WI38 (cell line): Measurements from ENCODE around the gene FHIP1B.

Source experiments
- H3K4me3 ChIP-seq: 2 replicates; pipeline ENCODE4 v1.5.1; 2011; ENCODE audit warnings: low read depth, mild to moderate bottlenecking, control low read depth, low read length
- CTCF ChIP-seq: IDR thresholded peaks from 2 replicates; pipeline ENCODE4 v1.5.1; 2012; ENCODE audit warnings: low read depth, mild to moderate bottlenecking, control low read depth, low read length

Gene FHIP1B

GRCh38 chr11:6228520-6228919 is 5.9 kb downstream of the FHIP1B start:
- TF ChIP-seq CTCF, result no peak
- H3K4me3 ChIP-seq, result no peak overlapping the region

- H3K4me3 ChIP-seq, result no peak overlapping the region
- TF ChIP-seq CTCF, result no peak
Measured at GRCh38 chr11:6225896-6226295, 8.5 kb downstream of the FHIP1B start.

- no peak overlapping the region for H3K4me3 ChIP-seq
- no peak for TF ChIP-seq CTCF
Measured at GRCh38 chr11:6225024-6225423, 9.4 kb downstream of the FHIP1B start.

GRCh38 chr11:6224421-6224820 is 10.0 kb downstream of the FHIP1B start:
- H3K4me3 ChIP-seq, result no peak overlapping the region
- no peak for TF ChIP-seq CTCF

- TF ChIP-seq CTCF, result no peak
- no peak overlapping the region for H3K4me3 ChIP-seq
Measured at GRCh38 chr11:6223854-6224253, 10.6 kb downstream of the FHIP1B start.

- no peak for TF ChIP-seq CTCF
Measured at GRCh38 chr11:6219359-6219758, 15.1 kb downstream of the FHIP1B start.

GRCh38 chr11:6217722-6218121 is 16.7 kb downstream of the FHIP1B start:
- no peak for TF ChIP-seq CTCF
- no peak overlapping the region for H3K4me3 ChIP-seq

More at GRCh38 chr11:6219359-6219758, 15.1 kb downstream of the FHIP1B start:
- H3K4me3 ChIP-seq, result no peak overlapping the region
